Astrocyte (in vitro differentiated cells and primary cell): ENCODE data around the gene KCNN3.

Source experiments
- EZH2 ChIP-seq: IDR thresholded peaks from 2 replicates; pipeline ENCODE4 v1.6.1; 2012; ENCODE audit warnings: mild to moderate bottlenecking, low read length, inconsistent platforms; ENCODE audit not compliant: insufficient read depth
- TF ChIP-seq, protein P1 (sequence below): IDR thresholded peaks from 2 replicates; pipeline ENCODE4 v1.5.1; 2011; ENCODE audit warnings: low read depth, mild to moderate bottlenecking, inconsistent platforms, low read length, moderate library complexity; ENCODE audit not compliant: insufficient read depth

DNA sequence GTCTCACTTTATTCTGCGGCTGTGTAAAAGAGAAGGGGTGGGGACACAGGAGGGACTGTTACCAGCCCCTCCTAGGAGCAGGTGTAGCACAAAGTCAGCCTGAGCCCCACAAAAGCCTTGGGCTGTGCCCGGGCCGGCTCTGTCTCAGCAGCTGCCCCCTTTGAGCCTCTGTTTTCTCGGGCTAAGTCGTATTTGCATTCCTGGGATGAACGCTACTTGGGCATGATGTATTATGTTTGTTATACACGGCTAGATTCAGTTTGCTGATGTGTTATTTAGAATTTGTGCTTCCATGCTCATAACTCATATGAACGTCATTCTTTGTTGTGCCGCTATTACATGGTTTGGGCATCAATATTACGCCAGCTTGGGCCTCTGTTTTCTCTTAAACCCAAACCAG is 47.8 kb downstream of the KCNN3 start:
- TF ChIP-seq, protein P1, sequence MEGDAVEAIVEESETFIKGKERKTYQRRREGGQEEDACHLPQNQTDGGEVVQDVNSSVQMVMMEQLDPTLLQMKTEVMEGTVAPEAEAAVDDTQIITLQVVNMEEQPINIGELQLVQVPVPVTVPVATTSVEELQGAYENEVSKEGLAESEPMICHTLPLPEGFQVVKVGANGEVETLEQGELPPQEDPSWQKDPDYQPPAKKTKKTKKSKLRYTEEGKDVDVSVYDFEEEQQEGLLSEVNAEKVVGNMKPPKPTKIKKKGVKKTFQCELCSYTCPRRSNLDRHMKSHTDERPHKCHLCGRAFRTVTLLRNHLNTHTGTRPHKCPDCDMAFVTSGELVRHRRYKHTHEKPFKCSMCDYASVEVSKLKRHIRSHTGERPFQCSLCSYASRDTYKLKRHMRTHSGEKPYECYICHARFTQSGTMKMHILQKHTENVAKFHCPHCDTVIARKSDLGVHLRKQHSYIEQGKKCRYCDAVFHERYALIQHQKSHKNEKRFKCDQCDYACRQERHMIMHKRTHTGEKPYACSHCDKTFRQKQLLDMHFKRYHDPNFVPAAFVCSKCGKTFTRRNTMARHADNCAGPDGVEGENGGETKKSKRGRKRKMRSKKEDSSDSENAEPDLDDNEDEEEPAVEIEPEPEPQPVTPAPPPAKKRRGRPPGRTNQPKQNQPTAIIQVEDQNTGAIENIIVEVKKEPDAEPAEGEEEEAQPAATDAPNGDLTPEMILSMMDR = no peak
- TF ChIP-seq EZH2 = no peak
